CD4-positive, CD25-positive, alpha-beta regulatory T cell (primary cell): ENCODE measurements around the gene RDH16. TPM values are rescaled to one million over a fixed set of nuclear protein-coding genes. Genes with fewer than 3 reads are reported as not detected.

Experiments used
- ATAC-seq, 2 donors: fragments of 150-1000 bp; cut with Tn5 transposase; one replicate each; pipeline ENCODE4 v1.10.0; 2021; ENCODE audit warnings: low read depth in 2 of 2, moderate number of reproducible peaks in 2 of 2, moderate library complexity in 1 of 2
- DNase-seq, 3 donors: peaks; one replicate each; pipeline versions ENCODE4 v3.0.0 to v3.0.0-alpha.2; 2012 to 2022; ENCODE audit warnings: mixed read lengths in 1 of 3
- H3K27ac ChIP-seq: one replicate; pipeline ENCODE4 v1.7.0; 2013; ENCODE audit warnings: mild to moderate bottlenecking, low read length; ENCODE audit not compliant: insufficient read depth, poor library complexity, severe bottlenecking
- H3K27me3 ChIP-seq: one replicate; pipeline ENCODE4 v1.7.0; 2013; ENCODE audit warnings: low read length; ENCODE audit not compliant: control insufficient read depth, insufficient read depth
- H3K36me3 ChIP-seq: one replicate; pipeline ENCODE4 v1.7.0; 2013; ENCODE audit warnings: mild to moderate bottlenecking, low read length, moderate library complexity; ENCODE audit not compliant: control insufficient read depth, insufficient read depth
- H3K4me1 ChIP-seq: 2 replicates; pipeline ENCODE4 v1.7.0; 2013; ENCODE audit warnings: mild to moderate bottlenecking, low read length; ENCODE audit not compliant: insufficient read depth, control insufficient read depth, poor library complexity, severe bottlenecking
- H3K4me3 ChIP-seq: one replicate; pipeline ENCODE4 v1.7.0; 2013; ENCODE audit warnings: low read depth, mild to moderate bottlenecking, low read length, moderate library complexity
- H3K9me3 ChIP-seq, 2 experiments: 1 replicate in 1 of 2; 2 replicates in 1 of 2; pipeline ENCODE4 v1.7.0; 2013; ENCODE audit warnings: low read length in 2 of 2, mild to moderate bottlenecking in 1 of 2, moderate library complexity in 1 of 2; ENCODE audit not compliant: control insufficient read depth in 2 of 2
- H3K27ac Mint-ChIP-seq, 3 donors: one replicate each; pipeline ENCODE4 v1.8.0; 2020 to 2022; ENCODE audit warnings: mild to moderate bottlenecking in 3 of 3, mixed read lengths in 3 of 3, moderate library complexity in 2 of 3
- H3K27me3 Mint-ChIP-seq: one replicate; pipeline ENCODE4 v1.8.0; 2022; ENCODE audit warnings: mild to moderate bottlenecking, mixed read lengths
- H3K36me3 Mint-ChIP-seq: one replicate; pipeline ENCODE4 v1.8.0; 2020; ENCODE audit warnings: mixed read lengths
- H3K4me1 Mint-ChIP-seq, 4 donors: one replicate each; pipeline ENCODE4 v1.8.0; 2020 to 2022; ENCODE audit warnings: mixed read lengths in 4 of 4, mild to moderate bottlenecking in 1 of 4
- H3K4me3 Mint-ChIP-seq, 4 donors: one replicate each; pipeline ENCODE4 v1.8.0; 2020 to 2022; ENCODE audit warnings: mild to moderate bottlenecking in 4 of 4, mixed read lengths in 4 of 4, moderate library complexity in 3 of 4
- H3K9me3 Mint-ChIP-seq, 7 donors: one replicate each; pipeline ENCODE4 v1.8.0; 2020 to 2022; ENCODE audit warnings: mixed read lengths in 7 of 7, mild to moderate bottlenecking in 3 of 7, moderate library complexity in 2 of 7
- polyA plus RNA-seq, 4 donors: library from polyadenylated mRNA; unstranded; fragments of 300-500 nt; fragmentation: Illumina TruSeq; gene quantifications; one replicate each; pipeline ENCODE4 v1.2.3, GENCODE V29; 2021
- total RNA-seq: library from RNA; stranded (reverse); gene quantifications from one replicate; pipeline ENCODE4 v1.2.3, GENCODE V29; 2022

The RDH16 gene
- total and polyA plus RNA-seq, 5 donors from 2014 or later, result 0.10 to 0.79 (median 0.56) TPM; not detected in 1

- Mint-ChIP-seq H3K9me3 (no peaks in the 10 kb centered on the region), H3K27ac (peak overlapping the region in 2 of 3 donors; percentile 89 to 90), H3K27me3 (no peaks in the 10 kb centered on the region), H3K4me1 (peaks cover 13 to 53% (median 32%) of the 10 kb centered on the region in 4 donors), H3K4me3 (peak overlapping the region in 2 of 4 donors; percentile 57 to 68), H3K36me3 (peaks cover 45% of the 10 kb centered on the region)
- Histone ChIP-seq H3K27ac (no peak overlapping the region), H3K9me3 (no peaks in the 10 kb centered on the region), H3K27me3 (no peaks in the 10 kb centered on the region), H3K4me3 (no peak overlapping the region), H3K4me1 (peaks cover 19% of the 10 kb centered on the region), H3K36me3 (peaks cover 33% of the 10 kb centered on the region)
- no peak for ATAC-seq
- DNase-seq, result no peak
Measured at GRCh38 chr12:56999456-56999855, 42.0 kb upstream of the RDH16 start.

- no peak overlapping the region for H3K27ac ChIP-seq
- Mint-ChIP-seq H3K27ac (peak overlapping the region; percentile 42 to 90 (median 89)), H3K36me3 (peaks cover 41% of the 10 kb centered on the region), H3K4me3 (peak overlapping the region in 2 of 4 donors; percentile 57 to 68), H3K27me3 (no peaks in the 10 kb centered on the region), H3K4me1 (peaks cover 13 to 49% (median 30%) of the 10 kb centered on the region in 4 donors), H3K9me3 (no peaks in the 10 kb centered on the region)
- DNase-seq (peak in 1 of 3 donors; percentile 79), ATAC-seq (peak in 1 of 2 donors; percentile 41)
- no peak overlapping the region for H3K4me3 ChIP-seq
- H3K9me3 ChIP-seq, result no peaks in the 10 kb centered on the region
- peaks cover 29% of the 10 kb centered on the region for H3K36me3 ChIP-seq
- H3K4me1 ChIP-seq, result peaks cover 19% of the 10 kb centered on the region
- H3K27me3 ChIP-seq, result no peaks in the 10 kb centered on the region
Measured at GRCh38 chr12:56998981-56999380, 41.6 kb upstream of the RDH16 start.

- H3K9me3 ChIP-seq, result no peaks in the 10 kb centered on the region
- Mint-ChIP-seq H3K27ac (peak overlapping the region in 2 of 3 donors; percentile 42 to 89), H3K27me3 (no peaks in the 10 kb centered on the region), H3K4me3 (peak overlapping the region in 1 of 4 donors; percentile 57), H3K9me3 (no peaks in the 10 kb centered on the region), H3K4me1 (peaks cover 13 to 46% (median 30%) of the 10 kb centered on the region in 4 donors), H3K36me3 (peaks cover 35% of the 10 kb centered on the region)
- no peak for ATAC-seq
- no peak overlapping the region for H3K27ac ChIP-seq
- peaks cover 22% of the 10 kb centered on the region for H3K36me3 ChIP-seq
- DNase-seq, result no peak
- peaks cover 19% of the 10 kb centered on the region for H3K4me1 ChIP-seq
- no peak overlapping the region for H3K4me3 ChIP-seq
- H3K27me3 ChIP-seq, result no peaks in the 10 kb centered on the region
Measured at GRCh38 chr12:56998316-56998715, 40.9 kb upstream of the RDH16 start.

DNA sequence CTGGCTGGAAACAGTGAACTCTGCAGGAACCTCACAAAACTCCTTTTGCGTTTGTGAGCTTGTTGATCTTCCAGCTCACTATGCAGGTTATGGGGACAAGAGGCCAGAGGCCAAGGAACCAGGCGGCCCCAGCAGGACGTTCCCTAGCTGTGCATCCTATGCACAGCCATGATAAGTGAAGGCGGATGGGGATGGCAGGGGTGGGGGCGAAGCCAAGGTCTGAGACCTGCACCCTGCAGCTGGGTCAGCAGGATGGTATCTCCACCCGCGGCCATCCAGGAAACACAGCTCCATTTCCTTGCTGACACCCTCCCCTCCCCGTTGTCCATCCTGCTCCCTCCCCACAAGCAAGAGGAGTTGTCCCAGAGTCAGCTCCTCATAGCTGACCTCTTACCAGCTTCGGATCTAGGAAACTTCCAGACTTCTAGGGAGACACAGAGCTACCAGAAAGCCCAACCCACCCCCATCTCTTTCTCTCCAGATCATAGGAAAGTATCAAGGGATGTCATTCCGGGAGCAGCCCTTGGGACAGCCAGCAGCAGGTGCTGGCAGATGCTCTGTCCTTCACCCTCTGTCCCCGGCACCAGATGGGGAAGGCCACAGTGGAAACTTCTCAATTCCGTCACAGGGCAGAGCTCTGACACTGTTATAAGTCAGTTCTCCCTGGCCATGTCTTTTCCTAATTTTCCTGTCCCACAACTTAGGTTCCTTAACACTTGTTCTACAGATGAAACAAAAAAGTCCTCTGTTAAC is 39.6 kb upstream of the RDH16 start:
- Histone ChIP-seq H3K27ac (no peak overlapping the region), H3K36me3 (peaks cover 10% of the 10 kb centered on the region), H3K4me3 (no peak overlapping the region), H3K9me3 (no peaks in the 10 kb centered on the region), H3K27me3 (no peaks in the 10 kb centered on the region), H3K4me1 (peaks cover 19% of the 10 kb centered on the region)
- Mint-ChIP-seq H3K9me3 (no peaks in the 10 kb centered on the region), H3K36me3 (peaks cover 29% of the 10 kb centered on the region), H3K4me3 (no peak overlapping the region), H3K27me3 (no peaks in the 10 kb centered on the region), H3K4me1 (peaks cover 17 to 41% (median 31%) of the 10 kb centered on the region in 4 donors), H3K27ac (no peak overlapping the region)
- DNase-seq, result no peak
- ATAC-seq, result no peak

GRCh38 chr12:56995930-56996496 is 38.6 kb upstream of the RDH16 start:
- Histone ChIP-seq H3K36me3 (peaks cover 10% of the 10 kb centered on the region), H3K4me1 (peaks cover 12% of the 10 kb centered on the region), H3K27ac (no peak overlapping the region), H3K4me3 (no peak overlapping the region), H3K27me3 (no peaks in the 10 kb centered on the region), H3K9me3 (no peaks in the 10 kb centered on the region)
- no peak for ATAC-seq
- peak overlapping the region in 2 of 3 donors; percentile 53 to 95 for H3K27ac Mint-ChIP-seq
- DNase-seq, result no peak
- H3K36me3 Mint-ChIP-seq, result peaks cover 25% of the 10 kb centered on the region
- no peak overlapping the region for H3K4me3 Mint-ChIP-seq
- H3K4me1 Mint-ChIP-seq, result peaks cover 15 to 41% (median 28%) of the 10 kb centered on the region in 4 donors
- H3K9me3 Mint-ChIP-seq, result no peaks in the 10 kb centered on the region
- H3K27me3 Mint-ChIP-seq, result no peaks in the 10 kb centered on the region

DNA sequence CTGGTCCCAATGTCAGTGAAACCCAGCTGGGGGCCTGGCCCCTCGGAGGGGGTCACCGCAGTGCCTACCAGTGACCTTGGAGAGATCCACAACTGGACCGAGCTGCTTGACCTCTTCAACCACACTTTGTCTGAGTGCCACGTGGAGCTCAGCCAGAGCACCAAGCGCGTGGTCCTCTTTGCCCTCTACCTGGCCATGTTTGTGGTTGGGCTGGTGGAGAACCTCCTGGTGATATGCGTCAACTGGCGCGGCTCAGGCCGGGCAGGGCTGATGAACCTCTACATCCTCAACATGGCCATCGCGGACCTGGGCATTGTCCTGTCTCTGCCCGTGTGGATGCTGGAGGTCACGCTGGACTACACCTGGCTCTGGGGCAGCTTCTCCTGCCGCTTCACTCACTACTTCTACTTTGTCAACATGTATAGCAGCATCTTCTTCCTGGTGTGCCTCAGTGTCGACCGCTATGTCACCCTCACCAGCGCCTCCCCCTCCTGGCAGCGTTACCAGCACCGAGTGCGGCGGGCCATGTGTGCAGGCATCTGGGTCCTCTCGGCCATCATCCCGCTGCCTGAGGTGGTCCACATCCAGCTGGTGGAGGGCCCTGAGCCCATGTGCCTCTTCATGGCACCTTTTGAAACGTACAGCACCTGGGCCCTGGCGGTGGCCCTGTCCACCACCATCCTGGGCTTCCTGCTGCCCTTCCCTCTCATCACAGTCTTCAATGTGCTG is 38.0 kb upstream of the RDH16 start:
- Histone ChIP-seq H3K27ac (no peak overlapping the region), H3K9me3 (no peaks in the 10 kb centered on the region), H3K36me3 (peaks cover 5% of the 10 kb centered on the region), H3K4me3 (no peak overlapping the region), H3K4me1 (peaks cover 9% of the 10 kb centered on the region), H3K27me3 (no peaks in the 10 kb centered on the region)
- DNase-seq, result no peak
- peaks cover 12 to 35% (median 25%) of the 10 kb centered on the region in 4 donors for H3K4me1 Mint-ChIP-seq
- no peaks in the 10 kb centered on the region for H3K27me3 Mint-ChIP-seq
- peak overlapping the region in 1 of 3 donors; percentile 53 for H3K27ac Mint-ChIP-seq
- no peak overlapping the region for H3K4me3 Mint-ChIP-seq
- no peak for ATAC-seq
- no peaks in the 10 kb centered on the region for H3K9me3 Mint-ChIP-seq
- peaks cover 25% of the 10 kb centered on the region for H3K36me3 Mint-ChIP-seq

DNA sequence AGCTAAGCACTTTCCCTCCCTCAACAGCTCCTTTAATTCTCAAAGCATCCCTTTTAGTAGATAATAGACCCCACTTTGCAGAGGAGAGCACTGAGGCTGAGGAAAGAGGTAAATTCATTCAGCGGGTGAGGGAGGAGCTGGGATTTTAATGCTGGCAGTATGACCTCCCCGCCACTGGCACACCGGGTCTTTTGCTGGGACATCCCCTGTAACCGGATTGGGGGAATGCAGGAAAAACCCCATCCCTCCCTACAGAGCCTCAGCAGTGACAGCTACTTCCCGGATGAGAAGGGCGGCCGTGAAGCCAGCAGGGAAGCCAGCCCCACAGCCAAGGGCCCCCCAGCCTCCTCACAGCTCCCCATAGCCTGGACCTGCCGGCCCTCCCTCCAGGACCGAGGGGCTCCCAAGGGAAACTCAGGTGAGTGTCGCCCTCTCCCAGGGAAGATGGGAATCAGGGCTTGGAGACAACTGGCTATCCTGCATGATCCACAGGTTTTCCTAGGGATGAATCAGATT is 36.9 kb upstream of the RDH16 start:
- peaks cover 6% of the 10 kb centered on the region for H3K27me3 Mint-ChIP-seq
- DNase-seq (no peak), ATAC-seq (no peak)
- no peaks in the 10 kb centered on the region for H3K27me3 ChIP-seq
- no peaks in the 10 kb centered on the region for H3K9me3 Mint-ChIP-seq
- no peak overlapping the region for H3K4me3 ChIP-seq
- H3K4me1 Mint-ChIP-seq, result peaks cover 12 to 24% (median 17%) of the 10 kb centered on the region in 4 donors
- H3K9me3 ChIP-seq, result no peaks in the 10 kb centered on the region
- H3K27ac Mint-ChIP-seq, result peak overlapping the region in 1 of 3 donors; percentile 78
- peaks cover 4% of the 10 kb centered on the region for H3K4me1 ChIP-seq
- peaks cover 3% of the 10 kb centered on the region for H3K36me3 ChIP-seq
- H3K4me3 Mint-ChIP-seq, result no peak overlapping the region
- H3K36me3 Mint-ChIP-seq, result peaks cover 25% of the 10 kb centered on the region
- no peak overlapping the region for H3K27ac ChIP-seq
